ENCODE data around the gene TOGARAM2. TPM values are rescaled to one million over a fixed set of nuclear protein-coding genes. Genes with fewer than 3 reads are reported as not detected.

Gene TOGARAM2
- total and polyA plus RNA-seq, 10 of the 15 experiments (the other 5 are each of a cell fraction or from before 2014, with no cell fraction given): 0.01 to 0.06 (median 0.03) TPM; not detected in 7

DNA sequence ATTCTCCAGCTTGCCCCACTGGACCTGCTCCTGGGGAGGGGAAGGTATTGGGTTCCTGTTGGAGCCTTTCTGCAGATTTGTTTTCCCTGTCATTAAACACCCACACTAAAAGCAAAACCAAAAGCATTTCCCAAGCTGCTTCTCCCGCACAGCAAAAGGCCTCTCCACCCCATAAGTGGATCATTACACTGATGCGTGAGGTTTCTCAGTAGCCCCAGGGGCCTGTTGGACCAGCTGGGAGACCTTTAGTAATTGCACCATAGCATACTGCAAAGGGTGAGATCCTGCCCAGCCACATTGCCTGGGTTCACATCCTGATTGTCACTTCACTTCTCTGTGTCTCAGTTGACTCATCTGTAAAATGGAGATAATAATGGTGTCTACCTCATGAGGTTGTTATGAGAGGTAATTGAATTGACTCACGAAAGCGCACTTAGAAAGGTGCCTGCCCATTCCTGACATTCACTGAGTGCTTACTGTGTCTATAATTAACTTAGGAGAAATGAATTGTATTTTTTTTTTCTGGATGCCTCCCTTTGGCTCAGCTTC is 43.9 kb downstream of the TOGARAM2 start (continued):
- no peak for TF ChIP-seq NFIC (IDR thresholded peaks at IDR 0.05; ENCODE audit: low read depth, low read length)
- no peak for TF ChIP-seq ZNF274 (IDR thresholded peaks at IDR 0.05; ENCODE audit: insufficient read depth, insufficient read length)
- no peak for TF ChIP-seq SIN3A (IDR thresholded peaks at IDR 0.05; ENCODE audit: low read depth, low read length)
- no peak for TF ChIP-seq PAX5 (IDR thresholded peaks at IDR 0.05; ENCODE audit: borderline replicate concordance, low read depth, low read length)
- TF ChIP-seq ESRRA (IDR thresholded peaks at IDR 0.05; ENCODE audit: low read length): no peak
- TF ChIP-seq ETV6 (conservative IDR thresholded peaks at IDR 0.05 in 1 of 2, IDR thresholded peaks at IDR 0.05 in 1 of 2; ENCODE audit: borderline replicate concordance in 1 of 2, low read depth in 1 of 2): no peak
- no peak for TF ChIP-seq HDAC2 (IDR thresholded peaks at IDR 0.05)
- no peak for TF ChIP-seq NFYA (IDR thresholded peaks at IDR 0.05; ENCODE audit: borderline replicate concordance, low read depth, low read length)

DNA sequence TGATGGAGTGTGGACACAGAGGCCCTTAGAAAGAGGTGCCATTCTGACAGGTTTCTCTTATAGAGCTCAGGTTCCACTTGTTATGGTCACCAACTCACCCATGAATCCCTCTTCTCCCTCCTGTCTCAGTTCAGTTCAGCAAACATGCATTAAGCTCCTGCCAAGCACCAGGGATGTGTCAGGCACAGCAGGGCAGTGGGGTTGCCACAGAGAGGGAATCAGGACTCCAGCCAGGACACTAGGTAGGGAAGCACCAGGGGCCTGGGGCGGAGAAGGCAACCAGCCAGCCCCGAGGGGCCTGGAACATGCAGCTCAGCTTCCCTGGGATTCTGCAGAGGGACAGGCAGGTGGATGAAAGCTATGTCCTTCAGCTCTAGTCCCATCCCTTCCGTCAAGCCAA is 44.6 kb downstream of the TOGARAM2 start:
- ATAC-seq (no peak), FAIRE-seq (no peak), DNase-seq (ENCODE audit: low read depth, low spot score) (no peak)
- Histone ChIP-seq H3K27ac (ENCODE audit: control insufficient read depth, insufficient read depth) (no peak overlapping the region), H3K27me3 (replicated peaks in 1 of 2; ENCODE audit: control insufficient read depth in 2 of 2, insufficient read depth in 2 of 2, low read length in 1 of 2) (0 out of 4 replicates have a peak, but pooled peaks cover 0 to 3% of the 10 kb centered on the region in 2 experiments), H4K20me1 (ENCODE audit: control insufficient read depth, insufficient read depth) (no peaks in the 10 kb centered on the region), H3K4me1 (ENCODE audit: control insufficient read depth, insufficient read depth, low read length) (no peaks in the 10 kb centered on the region), H3K9ac (ENCODE audit: control insufficient read depth, insufficient read depth, low read length) (no peak overlapping the region), H3K9me3 (replicated peaks; ENCODE audit: control insufficient read depth, insufficient read depth, low read length) (no peaks in the 10 kb centered on the region), H3K36me3 (ENCODE audit: control insufficient read depth in 2 of 2, insufficient read depth in 2 of 2, low read length in 1 of 2) (no peaks in the 10 kb centered on the region), H3K4me2 (ENCODE audit: control insufficient read depth, insufficient read depth) (no peak overlapping the region), H3K4me3 (no peak overlapping the region), H2AFZ (ENCODE audit: control insufficient read depth, low read depth, low read length) (no peak overlapping the region), H3K79me2 (ENCODE audit: control insufficient read depth, insufficient read depth, low read length) (no peaks in the 10 kb centered on the region)
- BruUV-seq (replicated peaks): no TSS peak
- intact Hi-C loops (cut with micrococcal nuclease; ENCODE audit: unreplicated experiment): no loop called here
- in situ Hi-C loops (cut with MboI): no loop called here
- TF ChIP-seq, protein P1, sequence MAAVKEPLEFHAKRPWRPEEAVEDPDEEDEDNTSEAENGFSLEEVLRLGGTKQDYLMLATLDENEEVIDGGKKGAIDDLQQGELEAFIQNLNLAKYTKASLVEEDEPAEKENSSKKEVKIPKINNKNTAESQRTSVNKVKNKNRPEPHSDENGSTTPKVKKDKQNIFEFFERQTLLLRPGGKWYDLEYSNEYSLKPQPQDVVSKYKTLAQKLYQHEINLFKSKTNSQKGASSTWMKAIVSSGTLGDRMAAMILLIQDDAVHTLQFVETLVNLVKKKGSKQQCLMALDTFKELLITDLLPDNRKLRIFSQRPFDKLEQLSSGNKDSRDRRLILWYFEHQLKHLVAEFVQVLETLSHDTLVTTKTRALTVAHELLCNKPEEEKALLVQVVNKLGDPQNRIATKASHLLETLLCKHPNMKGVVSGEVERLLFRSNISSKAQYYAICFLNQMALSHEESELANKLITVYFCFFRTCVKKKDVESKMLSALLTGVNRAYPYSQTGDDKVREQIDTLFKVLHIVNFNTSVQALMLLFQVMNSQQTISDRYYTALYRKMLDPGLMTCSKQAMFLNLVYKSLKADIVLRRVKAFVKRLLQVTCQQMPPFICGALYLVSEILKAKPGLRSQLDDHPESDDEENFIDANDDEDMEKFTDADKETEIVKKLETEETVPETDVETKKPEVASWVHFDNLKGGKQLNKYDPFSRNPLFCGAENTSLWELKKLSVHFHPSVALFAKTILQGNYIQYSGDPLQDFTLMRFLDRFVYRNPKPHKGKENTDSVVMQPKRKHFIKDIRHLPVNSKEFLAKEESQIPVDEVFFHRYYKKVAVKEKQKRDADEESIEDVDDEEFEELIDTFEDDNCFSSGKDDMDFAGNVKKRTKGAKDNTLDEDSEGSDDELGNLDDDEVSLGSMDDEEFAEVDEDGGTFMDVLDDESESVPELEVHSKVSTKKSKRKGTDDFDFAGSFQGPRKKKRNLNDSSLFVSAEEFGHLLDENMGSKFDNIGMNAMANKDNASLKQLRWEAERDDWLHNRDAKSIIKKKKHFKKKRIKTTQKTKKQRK (IDR thresholded peaks at IDR 0.05; ENCODE audit: low read depth, low read length): no peak
- WGBS (ENCODE audit: insufficient coverage, insufficient replicate concordance, low lambda C conversion rate, missing lambda C conversion rate): 13% methylated on average over 3 of the region's 3 CpGs
- ChIA-PET POLR2A (no interaction called here), CTCF (no interaction called here), SMC1A (ENCODE audit: uncharacterized antibody, unreplicated experiment) (no interaction called here), RAD21 (ENCODE audit: unreplicated experiment) (interaction anchor here (1.2 kb wide), 1 partner anchor 213 kb away, joined by 3 read pairs; no protein-coding TSS in a partner anchor)
